HCT116 (cell line): ENCODE data around the gene SIK3. TPM values are rescaled to one million over a fixed set of nuclear protein-coding genes. Genes with fewer than 3 reads are reported as not detected.

Source experiments
- ATAC-seq: fragments of 200-7000 bp; cut with Tn5 transposase; 2 replicates; pipeline ENCODE4 v1.9.1; 2020; ENCODE audit warnings: mild to moderate bottlenecking, moderate library complexity
- BruUV-seq: library from RNA; stranded (reverse); fragments of 400-500 nt; replicated peaks from 2 replicates; lab custom pipeline; 2021; lab: Mats Ljungman, UMichigan
- CTCF ChIA-PET: fragments of 300-600 bp; sonication (Branson Sonifier 250); formaldehyde crosslinking; loops from one replicate; lab custom pipeline; 2021; ENCODE audit warnings: antibody characterized with exemption; lab: Charles Lee
- POLR2A ChIA-PET: fragments of 300-600, 350-600 bp; sonication (Branson Sonifier 250); formaldehyde crosslinking; loops from one replicate; lab custom pipeline; 2021; ENCODE audit warnings: antibody characterized with exemption; lab: Charles Lee
- RAD21 ChIA-PET, 2 experiments: fragments of 300-600 bp; sonication (Branson Sonifier 250); formaldehyde crosslinking; loops; one replicate each; lab custom pipeline; 2023; ENCODE audit warnings: low total read pairs in 2 of 2; ENCODE audit not compliant: uncharacterized antibody in 2 of 2, unreplicated experiment in 2 of 2, low non-redundant PET in 1 of 2; lab: Charles Lee
- DNase-seq: peaks from one replicate; pipeline ENCODE4 v3.0.0-alpha.2; 2010; ENCODE audit warnings: low read depth, low spot score
- H2AFZ ChIP-seq: fragments of 200-600 bp; shearing (Covaris generic), sonication (generic); 2 replicates; pipeline ENCODE4 v1.6.1; 2017; ENCODE audit warnings: low read depth, mixed run types, mixed read lengths, antibody characterized with exemption, low read length; ENCODE audit not compliant: poor library complexity, severe bottlenecking
- H3K27ac ChIP-seq: 2 replicates; pipeline ENCODE4 v1.5.1; 2012; ENCODE audit warnings: low read depth, low read length
- H3K27me3 ChIP-seq: fragments of 200-600 bp; sonication (generic); 2 replicates; pipeline ENCODE4 v1.6.1; 2016; ENCODE audit warnings: mixed run types, low read length, mixed read lengths; ENCODE audit not compliant: insufficient read depth
- H3K36me3 ChIP-seq, 2 experiments: fragments of 200-500 bp in 1 of 2; fragments of 200-600 bp in 1 of 2; sonication (Bioruptor generic) in 1 of 2; sonication (generic) in 1 of 2; 2 replicates each; pipeline versions ENCODE4 v1.5.1 to v1.6.1; 2014 to 2016; ENCODE audit warnings: low read length in 2 of 2, inconsistent platforms in 1 of 2, mixed read lengths in 1 of 2, mixed run types in 1 of 2; ENCODE audit not compliant: insufficient read depth in 2 of 2, control insufficient read depth in 1 of 2
- H3K4me1 ChIP-seq, 2 experiments: fragments of 200-600 bp in 1 of 2; sonication (generic) in 1 of 2; 2 replicates each; pipeline versions ENCODE4 v1.5.1 to v1.6.1; 2012 to 2017; ENCODE audit warnings: low read length in 2 of 2, inconsistent platforms in 1 of 2, mild to moderate bottlenecking in 1 of 2, mixed read lengths in 1 of 2, mixed run types in 1 of 2, moderate library complexity in 1 of 2; ENCODE audit not compliant: insufficient read depth in 2 of 2, control insufficient read depth in 1 of 2
- H3K4me2 ChIP-seq: fragments of 200-600 bp; sonication (generic); 2 replicates; pipeline ENCODE4 v1.6.1; 2017; ENCODE audit warnings: mixed run types, low read length, mixed read lengths
- H3K4me3 ChIP-seq, 2 experiments: fragments of 200-600 bp in 1 of 2; sonication (generic) in 1 of 2; replicated peaks in 1 of 2; 2 replicates each; pipeline ENCODE4 v1.5.1; 2011 to 2016; ENCODE audit warnings: low read length in 2 of 2, control low read depth in 1 of 2, low read depth in 1 of 2, mild to moderate bottlenecking in 1 of 2, mixed read lengths in 1 of 2, mixed run types in 1 of 2
- H3K79me2 ChIP-seq: fragments of 200-600 bp; sonication (generic); 2 replicates; pipeline ENCODE4 v1.6.1; 2017; ENCODE audit warnings: mild to moderate bottlenecking, mixed run types, low read length, moderate library complexity, mixed read lengths; ENCODE audit not compliant: insufficient read depth
- H3K9ac ChIP-seq: fragments of 200-600 bp; sonication (generic); 2 replicates; pipeline ENCODE4 v1.6.1; 2016; ENCODE audit warnings: low read length, mixed read lengths
- H3K9me2 ChIP-seq: fragments of 200-600 bp; sonication (generic), shearing (Covaris generic); 2 replicates; pipeline ENCODE4 v1.6.1; 2017; ENCODE audit warnings: mixed run types, mild to moderate bottlenecking, moderate library complexity; ENCODE audit not compliant: insufficient read depth
- H3K9me3 ChIP-seq, 2 experiments: fragments of 200-500 bp in 1 of 2; fragments of 200-600 bp in 1 of 2; sonication (Bioruptor generic) in 1 of 2; sonication (generic) in 1 of 2; 2 replicates each; pipeline ENCODE4 v1.6.1; 2014 to 2017; ENCODE audit warnings: low read length in 2 of 2, mixed read lengths in 2 of 2, inconsistent platforms in 1 of 2, low read depth in 1 of 2, mild to moderate bottlenecking in 1 of 2, mixed run types in 1 of 2, moderate library complexity in 1 of 2; ENCODE audit not compliant: control insufficient read depth in 1 of 2, insufficient read depth in 1 of 2
- H4K20me1 ChIP-seq: fragments of 200-600 bp; sonication (generic), shearing (Covaris generic); 2 replicates; pipeline ENCODE4 v1.6.1; 2017; ENCODE audit warnings: mixed run types, mild to moderate bottlenecking, moderate library complexity; ENCODE audit not compliant: insufficient read depth
- CBX3 ChIP-seq: IDR thresholded peaks from 2 replicates; pipeline ENCODE4 v1.6.1; 2012; ENCODE audit warnings: low read depth
- ELF1 ChIP-seq: IDR thresholded peaks from 2 replicates; pipeline ENCODE4 v1.6.1; 2012; ENCODE audit warnings: low read depth, borderline replicate concordance
- POLR2A ChIP-seq: IDR thresholded peaks from 2 replicates; pipeline ENCODE4 v1.7.0; 2011; ENCODE audit warnings: borderline replicate concordance; ENCODE audit not compliant: insufficient read depth, insufficient read length; ENCODE audit errors: extremely low read depth
- POLR2AphosphoS5 ChIP-seq: IDR thresholded peaks from 2 replicates; pipeline ENCODE4 v1.6.1; 2011; ENCODE audit warnings: mild to moderate bottlenecking, low read depth, low read length, moderate library complexity
- SIN3A ChIP-seq: IDR thresholded peaks from 2 replicates; pipeline ENCODE4 v1.6.1; 2012; ENCODE audit warnings: low read depth
- SRF ChIP-seq: IDR thresholded peaks from 2 replicates; pipeline ENCODE4 v1.6.1; 2012; ENCODE audit warnings: low read depth
- ZFX ChIP-seq: fragments of 450-650 bp; IDR thresholded peaks from 2 replicates; pipeline ENCODE4 v1.6.1; 2017
- intact Hi-C: fragments of 100-400 bp; cut with micrococcal nuclease; formaldehyde crosslinking; loops from 2 replicates; pipeline ENCODE4 v1.10.0; 2022
- total RNA-seq: library from RNA; stranded (reverse); gene quantifications from one replicate; pipeline ENCODE4 v1.2.1, GENCODE V29; 2021; ENCODE audit not compliant: unreplicated experiment
- TF ChIP-seq, protein P1 (sequence below): IDR thresholded peaks from 2 replicates; pipeline ENCODE4 v1.6.1; 2012; ENCODE audit warnings: low read depth
- TF ChIP-seq, protein P2 (sequence below): IDR thresholded peaks from 2 replicates; pipeline ENCODE4 v1.6.1; 2011; ENCODE audit warnings: mild to moderate bottlenecking, low read length, moderate library complexity; ENCODE audit not compliant: insufficient replicate concordance; ENCODE audit errors: extremely low read depth
- TF ChIP-seq, protein P3 (sequence below): IDR thresholded peaks from 2 replicates; pipeline ENCODE4 v1.6.1; 2012

The SIK3 gene
- total RNA-seq, 1 experiment from 2014 or later: 21.0 TPM

DNA sequence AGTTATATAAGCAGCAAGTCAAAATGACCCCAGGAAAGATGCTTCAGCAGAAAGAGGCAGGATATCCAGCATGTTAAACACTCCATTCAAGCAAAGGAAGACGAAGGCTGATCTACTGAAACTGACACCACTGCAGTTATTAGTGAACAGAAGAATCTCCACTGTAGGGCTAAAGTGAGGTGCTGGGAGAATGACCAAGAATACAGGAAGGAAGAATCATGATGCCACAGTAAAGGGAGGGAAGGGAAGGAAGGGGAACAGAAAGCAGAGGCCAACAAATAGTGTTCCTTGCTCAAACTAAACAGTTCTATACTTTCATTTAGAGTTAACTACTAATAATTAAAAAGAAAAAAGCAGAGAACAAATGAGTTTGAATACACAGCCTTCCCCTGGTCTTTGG, 92.5 kb downstream of the SIK3 start:
- CTCF ChIA-PET: no interaction called here
- ATAC-seq: no peak
- RAD21 ChIA-PET: no interaction called here
- POLR2A ChIA-PET: no interaction called here
- no peak overlapping the region for H3K9ac ChIP-seq
- no peaks in the 10 kb centered on the region for H3K9me3 ChIP-seq
- H4K20me1 ChIP-seq: peaks cover 3% of the 10 kb centered on the region; the same call in 1 of the 2 replicates
- intact Hi-C loops: no loop called here
- DNase-seq: no peak
- no peak overlapping the region for H3K4me3 ChIP-seq
- H3K79me2 ChIP-seq: peaks cover 29% of the 10 kb centered on the region
- BruUV-seq: no TSS peak
- H3K4me1 ChIP-seq: peaks cover 0 to 5% of the 10 kb centered on the region in 2 experiments; a peak in 2 of 4 replicates
- H3K27ac ChIP-seq: no peak overlapping the region
- H3K4me2 ChIP-seq: no peak overlapping the region
- H3K36me3 ChIP-seq: no peaks in the 10 kb centered on the region
- H3K27me3 ChIP-seq: no peaks in the 10 kb centered on the region
- TF ChIP-seq, protein P1, sequence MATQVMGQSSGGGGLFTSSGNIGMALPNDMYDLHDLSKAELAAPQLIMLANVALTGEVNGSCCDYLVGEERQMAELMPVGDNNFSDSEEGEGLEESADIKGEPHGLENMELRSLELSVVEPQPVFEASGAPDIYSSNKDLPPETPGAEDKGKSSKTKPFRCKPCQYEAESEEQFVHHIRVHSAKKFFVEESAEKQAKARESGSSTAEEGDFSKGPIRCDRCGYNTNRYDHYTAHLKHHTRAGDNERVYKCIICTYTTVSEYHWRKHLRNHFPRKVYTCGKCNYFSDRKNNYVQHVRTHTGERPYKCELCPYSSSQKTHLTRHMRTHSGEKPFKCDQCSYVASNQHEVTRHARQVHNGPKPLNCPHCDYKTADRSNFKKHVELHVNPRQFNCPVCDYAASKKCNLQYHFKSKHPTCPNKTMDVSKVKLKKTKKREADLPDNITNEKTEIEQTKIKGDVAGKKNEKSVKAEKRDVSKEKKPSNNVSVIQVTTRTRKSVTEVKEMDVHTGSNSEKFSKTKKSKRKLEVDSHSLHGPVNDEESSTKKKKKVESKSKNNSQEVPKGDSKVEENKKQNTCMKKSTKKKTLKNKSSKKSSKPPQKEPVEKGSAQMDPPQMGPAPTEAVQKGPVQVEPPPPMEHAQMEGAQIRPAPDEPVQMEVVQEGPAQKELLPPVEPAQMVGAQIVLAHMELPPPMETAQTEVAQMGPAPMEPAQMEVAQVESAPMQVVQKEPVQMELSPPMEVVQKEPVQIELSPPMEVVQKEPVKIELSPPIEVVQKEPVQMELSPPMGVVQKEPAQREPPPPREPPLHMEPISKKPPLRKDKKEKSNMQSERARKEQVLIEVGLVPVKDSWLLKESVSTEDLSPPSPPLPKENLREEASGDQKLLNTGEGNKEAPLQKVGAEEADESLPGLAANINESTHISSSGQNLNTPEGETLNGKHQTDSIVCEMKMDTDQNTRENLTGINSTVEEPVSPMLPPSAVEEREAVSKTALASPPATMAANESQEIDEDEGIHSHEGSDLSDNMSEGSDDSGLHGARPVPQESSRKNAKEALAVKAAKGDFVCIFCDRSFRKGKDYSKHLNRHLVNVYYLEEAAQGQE: no peak
- no peak for TF ChIP-seq POLR2AphosphoS5
- TF ChIP-seq CBX3: no peak
- no peak for TF ChIP-seq ELF1
- TF ChIP-seq, protein P2, sequence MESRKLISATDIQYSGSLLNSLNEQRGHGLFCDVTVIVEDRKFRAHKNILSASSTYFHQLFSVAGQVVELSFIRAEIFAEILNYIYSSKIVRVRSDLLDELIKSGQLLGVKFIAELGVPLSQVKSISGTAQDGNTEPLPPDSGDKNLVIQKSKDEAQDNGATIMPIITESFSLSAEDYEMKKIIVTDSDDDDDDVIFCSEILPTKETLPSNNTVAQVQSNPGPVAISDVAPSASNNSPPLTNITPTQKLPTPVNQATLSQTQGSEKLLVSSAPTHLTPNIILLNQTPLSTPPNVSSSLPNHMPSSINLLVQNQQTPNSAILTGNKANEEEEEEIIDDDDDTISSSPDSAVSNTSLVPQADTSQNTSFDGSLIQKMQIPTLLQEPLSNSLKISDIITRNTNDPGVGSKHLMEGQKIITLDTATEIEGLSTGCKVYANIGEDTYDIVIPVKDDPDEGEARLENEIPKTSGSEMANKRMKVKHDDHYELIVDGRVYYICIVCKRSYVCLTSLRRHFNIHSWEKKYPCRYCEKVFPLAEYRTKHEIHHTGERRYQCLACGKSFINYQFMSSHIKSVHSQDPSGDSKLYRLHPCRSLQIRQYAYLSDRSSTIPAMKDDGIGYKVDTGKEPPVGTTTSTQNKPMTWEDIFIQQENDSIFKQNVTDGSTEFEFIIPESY: no peak
- TF ChIP-seq ZFX: no peak
- TF ChIP-seq SRF: no peak
- TF ChIP-seq POLR2A: no peak
- TF ChIP-seq, protein P3, sequence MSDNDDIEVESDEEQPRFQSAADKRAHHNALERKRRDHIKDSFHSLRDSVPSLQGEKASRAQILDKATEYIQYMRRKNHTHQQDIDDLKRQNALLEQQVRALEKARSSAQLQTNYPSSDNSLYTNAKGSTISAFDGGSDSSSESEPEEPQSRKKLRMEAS: no peak
- no peak for TF ChIP-seq SIN3A
- TF ChIP-seq, all 23 proteins: peak for 0
- no peaks in the 10 kb centered on the region for H3K9me2 ChIP-seq
- no peak overlapping the region for H2AFZ ChIP-seq
